ENCODE results near the gene MTA2.

GRCh38 chr11:62611705-62612365 lies 10.2 kb upstream of the MTA2 start:
- TF ChIP-seq POLR2A (IDR thresholded peaks at IDR 0.05): no peak
- TF ChIP-seq, protein P1, sequence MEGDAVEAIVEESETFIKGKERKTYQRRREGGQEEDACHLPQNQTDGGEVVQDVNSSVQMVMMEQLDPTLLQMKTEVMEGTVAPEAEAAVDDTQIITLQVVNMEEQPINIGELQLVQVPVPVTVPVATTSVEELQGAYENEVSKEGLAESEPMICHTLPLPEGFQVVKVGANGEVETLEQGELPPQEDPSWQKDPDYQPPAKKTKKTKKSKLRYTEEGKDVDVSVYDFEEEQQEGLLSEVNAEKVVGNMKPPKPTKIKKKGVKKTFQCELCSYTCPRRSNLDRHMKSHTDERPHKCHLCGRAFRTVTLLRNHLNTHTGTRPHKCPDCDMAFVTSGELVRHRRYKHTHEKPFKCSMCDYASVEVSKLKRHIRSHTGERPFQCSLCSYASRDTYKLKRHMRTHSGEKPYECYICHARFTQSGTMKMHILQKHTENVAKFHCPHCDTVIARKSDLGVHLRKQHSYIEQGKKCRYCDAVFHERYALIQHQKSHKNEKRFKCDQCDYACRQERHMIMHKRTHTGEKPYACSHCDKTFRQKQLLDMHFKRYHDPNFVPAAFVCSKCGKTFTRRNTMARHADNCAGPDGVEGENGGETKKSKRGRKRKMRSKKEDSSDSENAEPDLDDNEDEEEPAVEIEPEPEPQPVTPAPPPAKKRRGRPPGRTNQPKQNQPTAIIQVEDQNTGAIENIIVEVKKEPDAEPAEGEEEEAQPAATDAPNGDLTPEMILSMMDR (IDR thresholded peaks at IDR 0.05): no peak

Measured in body of pancreas (tissue), 4 donors.